HepG2 (cell line): ENCODE results near the gene TEKT5. TPM values are rescaled to one million over a fixed set of nuclear protein-coding genes. Genes with fewer than 3 reads are reported as not detected.
"Not testable (repeated sequence)": the region's sequence is repeated elsewhere in the genome, so short reads cannot be mapped to it uniquely, and the experiment has no call there.

ENCODE experiments used
- ATAC-seq: fragments of 200-7000 bp; cut with Tn5 transposase; 3 replicates; pipeline ENCODE4 v1.9.1; 2020; ENCODE audit warnings: mild to moderate bottlenecking, moderate library complexity
- BruUV-seq: library from RNA; stranded (reverse); fragments of 400-500 nt; replicated peaks from 2 replicates; lab custom pipeline; 2021; lab: Mats Ljungman, UMichigan
- CTCF ChIA-PET: fragments of 300-600 bp; formaldehyde crosslinking; extraction: SDS; loops from one replicate; lab custom pipeline; 2021; ENCODE audit warnings: low total read pairs, inconsistent platforms, low intra/inter-chr PET ratio; lab: Yijun Ruan, JAX
- POLR2A ChIA-PET: fragments of 350-600 bp; sonication (Branson Sonifier 250); formaldehyde crosslinking; loops from one replicate; lab custom pipeline; 2020; ENCODE audit warnings: antibody characterized with exemption, inconsistent platforms; lab: Yijun Ruan, JAX
- DNase-seq: peaks from one replicate; pipeline ENCODE4 v3.0.0-alpha.2; 2015; ENCODE audit warnings: low spot score
- FAIRE-seq: peaks from 3 replicates; lab custom pipeline; 2011; peaks lifted over from hg19 to GRCh38; lab: Jason Lieb, UNC
- H2AFZ ChIP-seq: one replicate; pipeline ENCODE4 v1.6.1; 2011; ENCODE audit warnings: low read length, inconsistent platforms
- H3K27ac ChIP-seq: fragments of 300-600 bp; 3 replicates; pipeline ENCODE4 v1.8.0; 2011; ENCODE audit warnings: mixed run types, mild to moderate bottlenecking, mixed read lengths, low read length, inconsistent platforms; ENCODE audit not compliant: insufficient read depth; ENCODE audit errors: extremely low read length
- H3K27me3 ChIP-seq, 2 experiments: fragments of 200-600 bp in 1 of 2; 2 replicates in 1 of 2; 3 replicates in 1 of 2; pipeline versions ENCODE4 v1.6.0 to v1.8.0; 2011; ENCODE audit warnings: low read length in 2 of 2, mild to moderate bottlenecking in 2 of 2, moderate library complexity in 2 of 2, inconsistent platforms in 1 of 2; ENCODE audit not compliant: insufficient read depth in 2 of 2, control insufficient read depth in 1 of 2
- H3K36me3 ChIP-seq, 2 experiments: fragments of 200-600 bp in 1 of 2; replicated peaks in 1 of 2; 2 replicates in 1 of 2; 3 replicates in 1 of 2; pipeline versions ENCODE4 v1.5.1 to v1.8.0; 2011; ENCODE audit warnings: low read length in 2 of 2, inconsistent platforms in 1 of 2; ENCODE audit not compliant: insufficient read depth in 2 of 2, control insufficient read depth in 1 of 2
- H3K4me1 ChIP-seq: 2 replicates; pipeline ENCODE4 v1.5.1; 2012; ENCODE audit warnings: low read length, inconsistent platforms; ENCODE audit not compliant: insufficient read depth
- H3K4me2 ChIP-seq: 2 replicates; pipeline ENCODE4 v1.6.0; 2011; ENCODE audit warnings: low read depth, low read length, inconsistent platforms
- H3K4me3 ChIP-seq, 3 experiments: fragments of 200-600 bp in 1 of 3; sonication (generic), shearing (Covaris generic) in 1 of 3; replicated peaks in 1 of 3; 2 replicates each; pipeline ENCODE4 v1.5.1; 2011 to 2016; ENCODE audit warnings: low read length in 3 of 3, inconsistent platforms in 2 of 3, low read depth in 2 of 3, mild to moderate bottlenecking in 2 of 3, control low read depth in 1 of 3, mixed read lengths in 1 of 3; ENCODE audit not compliant: insufficient read depth in 1 of 3
- H3K79me2 ChIP-seq: one replicate; pipeline ENCODE4 v1.6.1; 2011; ENCODE audit warnings: low read length, inconsistent platforms; ENCODE audit not compliant: insufficient read depth
- H3K9ac ChIP-seq: 2 replicates; pipeline ENCODE4 v1.6.0; 2011; ENCODE audit warnings: mild to moderate bottlenecking, low read depth, low read length, inconsistent platforms; ENCODE audit not compliant: insufficient read depth
- H3K9me3 ChIP-seq: 2 replicates; pipeline ENCODE4 v1.5.1; 2012; ENCODE audit warnings: mild to moderate bottlenecking, low read length
- H4K20me1 ChIP-seq: 2 replicates; pipeline ENCODE4 v1.6.0; 2011; ENCODE audit warnings: inconsistent platforms, mild to moderate bottlenecking, low read length, moderate library complexity; ENCODE audit not compliant: insufficient read depth
- TEAD3 ChIP-seq: optimal IDR thresholded peaks from 2 replicates; pipeline ENCODE3; 2016; ENCODE audit warnings: borderline replicate concordance
- ZFP82 ChIP-seq: sonication (generic); formaldehyde crosslinking; IDR thresholded peaks from 2 replicates; pipeline ENCODE4 v1.5.1; 2020; ENCODE audit warnings: mild to moderate bottlenecking, missing genetic modification reagents, borderline replicate concordance
- ZMYM4 ChIP-seq: sonication (generic); formaldehyde crosslinking; IDR thresholded peaks from 2 replicates; pipeline ENCODE4 v1.8.1; 2023; ENCODE audit warnings: mild to moderate bottlenecking, missing genetic modification reagents
- ZNF121 ChIP-seq: sonication (generic); formaldehyde crosslinking; IDR thresholded peaks from 2 replicates; pipeline ENCODE4 v1.5.0; 2020; ENCODE audit warnings: mild to moderate bottlenecking, missing genetic modification reagents
- ZNF33A ChIP-seq: sonication (generic); formaldehyde crosslinking; IDR thresholded peaks from 2 replicates; pipeline ENCODE4 v1.5.1; 2020; ENCODE audit warnings: missing genetic modification reagents, mild to moderate bottlenecking, moderate library complexity, borderline replicate concordance
- ZNF460 ChIP-seq: sonication (generic); formaldehyde crosslinking; IDR thresholded peaks from 2 replicates; pipeline ENCODE4 v1.5.1; 2020; ENCODE audit warnings: missing genetic modification reagents, mild to moderate bottlenecking, borderline replicate concordance
- ZNF501 ChIP-seq: sonication (generic); formaldehyde crosslinking; IDR thresholded peaks from 2 replicates; pipeline ENCODE4 v1.5.1; 2020; ENCODE audit warnings: mild to moderate bottlenecking, moderate library complexity, missing genetic modification reagents
- ZNF644 ChIP-seq: IDR thresholded peaks from 2 replicates; pipeline ENCODE4 v1.6.1; 2016; ENCODE audit warnings: low read depth
- ZNF770 ChIP-seq: sonication (generic); formaldehyde crosslinking; IDR thresholded peaks from 2 replicates; pipeline ENCODE4 v1.5.0; 2020; ENCODE audit warnings: mild to moderate bottlenecking, missing genetic modification reagents
- ZNF816 ChIP-seq: sonication (generic); formaldehyde crosslinking; IDR thresholded peaks from 2 replicates; pipeline ENCODE4 v1.8.0; 2022; ENCODE audit warnings: missing genetic modification reagents, mild to moderate bottlenecking, borderline replicate concordance
- WGBS: methylation state at CpG from one replicate; pipeline ENCODE4 v1.1.6; 2017; ENCODE audit warnings: low lambda C conversion rate; 5-methylcytosine and 5-hydroxymethylcytosine counted together
- in situ Hi-C: cut with HindIII; loops from 2 replicates; pipeline ENCODE4 v1.10.0; 2017; ENCODE audit warnings: low pct_unique_long_range_greater_than_20kb; ENCODE audit not compliant: extremely low pct_ligation_motif_present
- intact Hi-C: fragments of 100-400 bp; cut with micrococcal nuclease; formaldehyde crosslinking; loops from one replicate; pipeline ENCODE4 v1.10.0; 2022; ENCODE audit not compliant: unreplicated experiment
- polyA plus RNA-seq, 8 experiments: library from polyadenylated mRNA; depleted of rRNA in 3 of 8; stranded (reverse) in 7 of 8; unstranded in 1 of 8; fragments of >200 nt; fragmentation: Illumina TruSeq in 4 of 8; extraction: Trizol in 4 of 8; gene quantifications; 2 replicates each; pipeline versions ENCODE4 v1.2.1 to v1.2.3, GENCODE V29; 2011 to 2016; ENCODE audit warnings: low read depth in 4 of 8, missing spikeins in 1 of 8, mixed read lengths in 1 of 8; ENCODE audit not compliant: insufficient read depth in 1 of 8
- total RNA-seq, 5 experiments: library from RNA; depleted of rRNA; stranded (reverse); fragments of >200 nt; fragmentation: Illumina TruSeq; extraction: Trizol; gene quantifications; 2 replicates each; pipeline ENCODE4 v1.2.3, GENCODE V29; 2016; ENCODE audit warnings: low read depth in 1 of 5
- TF ChIP-seq, protein P1 (sequence below): IDR thresholded peaks from 2 replicates; pipeline ENCODE4 v1.6.1; 2016; ENCODE audit warnings: low read depth
- TF ChIP-seq, protein P2 (sequence below): sonication (generic); formaldehyde crosslinking; IDR thresholded peaks from 2 replicates; pipeline ENCODE4 v1.5.1; 2020; ENCODE audit warnings: mild to moderate bottlenecking, missing genetic modification reagents, borderline replicate concordance

TEKT5 gene
- total and polyA plus RNA-seq, 2 of the 13 experiments (the other 11 are each of a cell fraction or from before 2014, with no cell fraction given), result 0.16 TPM; not detected in 1

GRCh38 chr16:10621216-10621949, 73.3 kb downstream of the TEKT5 start:
- POLR2A ChIA-PET, result interaction anchor here (1.1 kb wide), 1 partner anchor 11 kb away, joined by 3 read pairs; no protein-coding TSS in a partner anchor
- H4K20me1 ChIP-seq, H3K27ac ChIP-seq, CTCF ChIA-PET, intact Hi-C loops, H3K9me3 ChIP-seq, ATAC-seq, H2AFZ ChIP-seq, H3K27me3 ChIP-seq, BruUV-seq, DNase-seq, H3K9ac ChIP-seq, H3K79me2 ChIP-seq, H3K36me3 ChIP-seq, in situ Hi-C loops: not testable (repeated sequence)
- Histone ChIP-seq H3K4me3 (0 out of 6 replicates have a peak overlapping the region, but pooled peaks of 1 of the 3 experiments have one; percentile 27), H3K4me1 (peaks cover 90% of the 10 kb centered on the region), H3K4me2 (peak overlapping the region; percentile 64)
- FAIRE-seq, result peak; percentile 46
- 31% methylated on average over 7 of the region's 7 CpGs for WGBS
- TF ChIP-seq ZNF816 (CRISPR knock-in tag), result 0 out of 2 replicates have a peak, but pooled peaks have one; percentile 38
- TF ChIP-seq ZNF460, result peak; percentile 63
- peak; percentile 10 for TF ChIP-seq TEAD3 (CRISPR knock-in tag)
- TF ChIP-seq, protein P1, sequence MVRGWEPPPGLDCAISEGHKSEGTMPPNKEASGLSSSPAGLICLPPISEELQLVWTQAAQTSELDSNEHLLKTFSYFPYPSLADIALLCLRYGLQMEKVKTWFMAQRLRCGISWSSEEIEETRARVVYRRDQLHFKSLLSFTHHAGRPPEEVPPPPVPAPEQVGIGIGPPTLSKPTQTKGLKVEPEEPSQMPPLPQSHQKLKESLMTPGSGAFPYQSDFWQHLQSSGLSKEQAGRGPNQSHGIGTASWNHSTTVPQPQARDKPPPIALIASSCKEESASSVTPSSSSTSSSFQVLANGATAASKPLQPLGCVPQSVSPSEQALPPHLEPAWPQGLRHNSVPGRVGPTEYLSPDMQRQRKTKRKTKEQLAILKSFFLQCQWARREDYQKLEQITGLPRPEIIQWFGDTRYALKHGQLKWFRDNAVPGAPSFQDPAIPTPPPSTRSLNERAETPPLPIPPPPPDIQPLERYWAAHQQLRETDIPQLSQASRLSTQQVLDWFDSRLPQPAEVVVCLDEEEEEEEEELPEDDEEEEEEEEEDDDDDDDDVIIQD (CRISPR knock-in tag), result peak; percentile 19; the same call in 1 of the 2 replicates
- 0 out of 2 replicates have a peak, but pooled peaks have one; percentile 54 for TF ChIP-seq ZNF644 (CRISPR knock-in tag)
- 0 out of 2 replicates have a peak, but pooled peaks have one; percentile 40 for TF ChIP-seq ZNF770
- TF ChIP-seq ZFP82 (CRISPR knock-in tag), result peak; percentile 73; the same call in 1 of the 2 replicates
- TF ChIP-seq ZNF33A (CRISPR knock-in tag), result 0 out of 2 replicates have a peak, but pooled peaks have one; percentile 48
- TF ChIP-seq, protein P2, sequence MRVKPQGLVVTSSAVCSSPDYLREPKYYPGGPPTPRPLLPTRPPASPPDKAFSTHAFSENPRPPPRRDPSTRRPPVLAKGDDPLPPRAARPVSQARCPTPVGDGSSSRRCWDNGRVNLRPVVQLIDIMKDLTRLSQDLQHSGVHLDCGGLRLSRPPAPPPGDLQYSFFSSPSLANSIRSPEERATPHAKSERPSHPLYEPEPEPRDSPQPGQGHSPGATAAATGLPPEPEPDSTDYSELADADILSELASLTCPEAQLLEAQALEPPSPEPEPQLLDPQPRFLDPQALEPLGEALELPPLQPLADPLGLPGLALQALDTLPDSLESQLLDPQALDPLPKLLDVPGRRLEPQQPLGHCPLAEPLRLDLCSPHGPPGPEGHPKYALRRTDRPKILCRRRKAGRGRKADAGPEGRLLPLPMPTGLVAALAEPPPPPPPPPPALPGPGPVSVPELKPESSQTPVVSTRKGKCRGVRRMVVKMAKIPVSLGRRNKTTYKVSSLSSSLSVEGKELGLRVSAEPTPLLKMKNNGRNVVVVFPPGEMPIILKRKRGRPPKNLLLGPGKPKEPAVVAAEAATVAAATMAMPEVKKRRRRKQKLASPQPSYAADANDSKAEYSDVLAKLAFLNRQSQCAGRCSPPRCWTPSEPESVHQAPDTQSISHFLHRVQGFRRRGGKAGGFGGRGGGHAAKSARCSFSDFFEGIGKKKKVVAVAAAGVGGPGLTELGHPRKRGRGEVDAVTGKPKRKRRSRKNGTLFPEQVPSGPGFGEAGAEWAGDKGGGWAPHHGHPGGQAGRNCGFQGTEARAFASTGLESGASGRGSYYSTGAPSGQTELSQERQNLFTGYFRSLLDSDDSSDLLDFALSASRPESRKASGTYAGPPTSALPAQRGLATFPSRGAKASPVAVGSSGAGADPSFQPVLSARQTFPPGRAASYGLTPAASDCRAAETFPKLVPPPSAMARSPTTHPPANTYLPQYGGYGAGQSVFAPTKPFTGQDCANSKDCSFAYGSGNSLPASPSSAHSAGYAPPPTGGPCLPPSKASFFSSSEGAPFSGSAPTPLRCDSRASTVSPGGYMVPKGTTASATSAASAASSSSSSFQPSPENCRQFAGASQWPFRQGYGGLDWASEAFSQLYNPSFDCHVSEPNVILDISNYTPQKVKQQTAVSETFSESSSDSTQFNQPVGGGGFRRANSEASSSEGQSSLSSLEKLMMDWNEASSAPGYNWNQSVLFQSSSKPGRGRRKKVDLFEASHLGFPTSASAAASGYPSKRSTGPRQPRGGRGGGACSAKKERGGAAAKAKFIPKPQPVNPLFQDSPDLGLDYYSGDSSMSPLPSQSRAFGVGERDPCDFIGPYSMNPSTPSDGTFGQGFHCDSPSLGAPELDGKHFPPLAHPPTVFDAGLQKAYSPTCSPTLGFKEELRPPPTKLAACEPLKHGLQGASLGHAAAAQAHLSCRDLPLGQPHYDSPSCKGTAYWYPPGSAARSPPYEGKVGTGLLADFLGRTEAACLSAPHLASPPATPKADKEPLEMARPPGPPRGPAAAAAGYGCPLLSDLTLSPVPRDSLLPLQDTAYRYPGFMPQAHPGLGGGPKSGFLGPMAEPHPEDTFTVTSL (CRISPR knock-in tag), result 0 out of 2 replicates have a peak, but pooled peaks have one; percentile 41
- TF ChIP-seq ZNF121 (CRISPR knock-in tag), result peak; percentile 36; the same call in 1 of the 2 replicates
- TF ChIP-seq ZNF501, result 0 out of 2 replicates have a peak, but pooled peaks have one; percentile 33
- TF ChIP-seq ZMYM4 (CRISPR knock-in tag), result 0 out of 2 replicates have a peak, but pooled peaks have one; percentile 1
